HL-60/S4 treated with phorbol 12-myristate 13-acetate at 8.2 ng/mL for 4 days and 3 days (cell line): ENCODE measurements around the gene G3BP1.
"Not testable (repeated sequence)": the region's sequence is repeated elsewhere in the genome, so short reads cannot be mapped to it uniquely, and the experiment has no call there.

Experiments
- in situ Hi-C: fragments of 300-500 bp; cut with MboI; formaldehyde crosslinking; loops from 2 replicates; pipeline ENCODE4 v1.15.0; 2022; ENCODE audit warnings: low sequenced_read_pairs

The G3BP1 gene

DNA sequence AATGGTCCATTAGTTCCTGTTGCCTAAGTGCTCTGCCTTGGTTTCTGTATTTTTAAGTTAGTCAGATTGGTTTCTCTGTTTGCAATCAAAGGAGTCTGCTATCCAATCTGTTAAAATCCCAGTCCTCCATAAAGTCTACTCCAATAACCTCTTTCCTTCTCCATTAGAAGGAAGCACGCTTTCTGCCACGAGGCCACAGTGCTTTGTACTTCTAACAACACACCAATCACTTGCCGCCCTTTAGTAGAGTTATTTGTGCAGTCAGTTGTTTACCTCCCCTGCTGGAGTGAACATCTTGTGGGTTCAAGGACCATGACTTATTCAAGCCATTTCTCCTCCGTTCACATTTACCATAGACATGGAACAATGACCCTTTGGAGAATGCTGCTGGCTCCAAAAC lies 83.9 kb downstream of the G3BP1 start:
- in situ Hi-C loops, result no loop called here

DNA sequence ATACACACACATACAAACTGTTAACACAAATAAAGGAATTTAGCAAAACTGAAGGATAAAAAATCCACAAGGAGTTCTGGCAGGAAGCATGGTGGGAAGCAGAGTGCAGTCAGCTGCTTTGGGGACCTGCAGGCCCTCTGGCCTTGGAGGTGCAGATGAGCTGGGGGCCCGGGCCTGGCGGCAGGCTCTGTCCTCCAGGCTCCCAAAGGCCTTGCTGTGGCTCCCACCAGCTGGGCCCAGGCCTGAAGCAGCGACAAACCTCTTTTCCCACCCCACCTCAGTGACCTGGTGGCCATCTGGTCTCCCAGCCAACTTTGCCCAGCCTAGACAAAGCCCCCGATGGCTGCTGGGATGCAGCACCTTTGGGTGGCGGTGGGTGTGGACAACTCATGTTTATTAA lies 85.1 kb downstream of the G3BP1 start:
- in situ Hi-C loops, result no loop called here

DNA sequence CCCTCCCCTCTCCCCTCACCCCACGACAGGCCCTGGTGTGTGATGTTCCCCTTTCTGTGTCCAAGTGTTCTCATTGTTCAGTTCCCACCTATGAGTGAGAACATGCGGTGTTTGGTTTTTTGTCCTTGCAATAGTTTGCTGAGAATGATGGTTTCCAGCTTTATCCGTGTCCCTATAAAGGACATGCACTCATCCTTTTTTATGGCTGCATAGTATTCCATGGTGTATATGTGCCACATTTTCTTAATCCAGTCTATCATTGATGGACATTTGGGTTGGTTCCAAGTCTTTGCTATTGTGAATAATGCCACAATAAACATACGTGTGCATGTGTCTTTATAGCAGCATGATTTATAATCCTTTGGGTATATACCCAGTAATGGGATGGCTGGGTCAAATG lies 89.1 kb downstream of the G3BP1 start:
- in situ Hi-C loops, result not testable (repeated sequence)
